Left lung (tissue), 10 donors: ENCODE data around the gene SLC26A2. TPM values are rescaled to one million over a fixed set of nuclear protein-coding genes. Genes with fewer than 3 reads are reported as not detected.

Experiments used
- ATAC-seq: fragments of 200-7000 bp; cut with Tn5 transposase; one replicate; pipeline ENCODE4 v1.9.1; 2020; ENCODE audit warnings: moderate library complexity
- DNase-seq, 4 donors: peaks; one replicate each; pipeline ENCODE4 v3.0.0-alpha.2; 2013 to 2020
- H3K27ac ChIP-seq, 2 donors: fragments of 200-600 bp; sonication (generic) in 1 of 2; one replicate each; pipeline versions ENCODE4 v1.5.0 to v1.8.0; 2020 to 2021
- H3K27me3 ChIP-seq, 2 donors: fragments of 200-600 bp; sonication (generic) in 1 of 2; one replicate each; pipeline versions ENCODE4 v1.5.0 to v1.8.0; 2020 to 2021
- H3K36me3 ChIP-seq, 2 donors: fragments of 200-600 bp; sonication (generic) in 1 of 2; one replicate each; pipeline versions ENCODE4 v1.5.0 to v1.8.0; 2020 to 2021
- H3K4me1 ChIP-seq, 2 donors: fragments of 200-600 bp; one replicate each; pipeline ENCODE4 v1.8.0; 2021
- H3K4me3 ChIP-seq, 2 donors: fragments of 200-600 bp; sonication (generic) in 1 of 2; one replicate each; pipeline versions ENCODE4 v1.5.0 to v1.8.0; 2020 to 2021; ENCODE audit warnings: mild to moderate bottlenecking in 1 of 2
- H3K9me3 ChIP-seq, 2 donors: fragments of 200-600 bp; sonication (generic) in 1 of 2; one replicate each; pipeline versions ENCODE4 v1.5.0 to v1.8.0; 2020 to 2021
- intact Hi-C, 2 donors: fragments of 100-400 bp; cut with DNase I; formaldehyde crosslinking; loops; one replicate each; pipeline versions ENCODE4 v1.11.2 to v1.14.2; 2022
- polyA plus RNA-seq, 6 donors: library from polyadenylated mRNA; unstranded; fragments of 120-200 nt; gene quantifications; one replicate each; pipeline ENCODE4 v1.2.1, GENCODE V29; 2013; ENCODE audit not compliant: insufficient read length in 6 of 6
- total RNA-seq, 2 donors: library from RNA; stranded (reverse); fragmentation: NEBNext Ultra II Directional; extraction: Animal tissue kit (Norgen Biotek cat#: 25700); gene quantifications; one replicate each; pipeline ENCODE4 v1.2.1, GENCODE V29; 2021
- TF ChIP-seq, protein P1 (sequence below), 2 donors: fragments of 200-600 bp; sonication (generic) in 1 of 2; IDR thresholded peaks; one replicate each; pipeline versions ENCODE4 v1.5.0 to v1.8.0; 2021; ENCODE audit warnings: antibody characterized with exemption in 2 of 2
- donor health status: DM: no; HTN: yes; CAD: no.
- donor health status: DM: no; HTN: no; CAD: no.

The SLC26A2 gene
- total and polyA plus RNA-seq, 8 donors: 14.3 to 23.6 (median 21.6) TPM

DNA sequence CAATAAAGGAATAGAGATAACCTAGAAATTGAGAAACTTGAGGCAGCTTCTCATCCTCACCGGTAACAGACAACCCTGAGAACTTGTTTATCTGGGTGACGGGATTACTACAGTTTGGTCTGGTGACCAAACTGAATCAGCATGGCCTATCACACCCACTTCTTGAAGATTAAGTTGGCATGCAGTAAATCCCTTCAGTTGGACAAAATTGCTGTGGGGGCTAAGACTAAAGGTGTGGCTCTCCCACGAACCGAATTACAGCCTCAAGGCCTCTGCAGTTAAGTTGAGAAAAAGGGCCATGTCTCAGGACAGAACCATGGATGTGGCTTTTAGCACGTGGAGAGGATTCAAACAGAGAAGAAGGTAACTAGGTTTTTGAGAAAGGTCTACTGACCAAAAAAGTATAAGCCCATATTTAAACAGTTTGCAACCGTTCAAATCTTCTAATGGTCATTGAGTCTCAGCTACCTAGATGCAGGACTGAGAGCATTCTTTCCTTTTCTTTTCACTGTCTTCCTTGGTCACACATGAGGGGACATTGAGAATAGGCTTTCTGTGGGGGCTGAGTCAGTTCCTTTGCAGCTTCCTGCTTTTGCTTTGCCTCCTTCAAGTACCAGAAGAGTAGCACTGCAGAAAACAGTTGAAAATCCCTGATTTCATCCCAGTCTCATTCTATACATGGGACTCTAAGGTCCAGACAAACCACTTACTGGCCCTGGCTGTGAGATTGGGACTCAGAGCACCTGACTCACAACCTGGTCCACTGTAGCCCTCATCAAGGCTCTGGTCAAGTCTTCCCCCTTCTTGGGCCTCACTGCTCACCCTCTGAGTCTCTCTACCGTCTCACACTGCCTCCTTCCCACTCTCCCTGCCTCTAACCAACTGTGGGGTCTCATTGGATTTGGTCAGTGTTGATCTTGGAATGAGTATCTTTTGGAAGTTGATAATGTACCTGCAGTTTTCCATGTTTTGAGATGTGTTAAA lies 46.8 kb upstream of the SLC26A2 start:
- ATAC-seq (no peak), DNase-seq (no peak)
- no peaks in the 10 kb centered on the region for H3K36me3 ChIP-seq
- peaks cover 0 to 4% of the 10 kb centered on the region in 2 donors for H3K4me1 ChIP-seq
- TF ChIP-seq, protein P1, sequence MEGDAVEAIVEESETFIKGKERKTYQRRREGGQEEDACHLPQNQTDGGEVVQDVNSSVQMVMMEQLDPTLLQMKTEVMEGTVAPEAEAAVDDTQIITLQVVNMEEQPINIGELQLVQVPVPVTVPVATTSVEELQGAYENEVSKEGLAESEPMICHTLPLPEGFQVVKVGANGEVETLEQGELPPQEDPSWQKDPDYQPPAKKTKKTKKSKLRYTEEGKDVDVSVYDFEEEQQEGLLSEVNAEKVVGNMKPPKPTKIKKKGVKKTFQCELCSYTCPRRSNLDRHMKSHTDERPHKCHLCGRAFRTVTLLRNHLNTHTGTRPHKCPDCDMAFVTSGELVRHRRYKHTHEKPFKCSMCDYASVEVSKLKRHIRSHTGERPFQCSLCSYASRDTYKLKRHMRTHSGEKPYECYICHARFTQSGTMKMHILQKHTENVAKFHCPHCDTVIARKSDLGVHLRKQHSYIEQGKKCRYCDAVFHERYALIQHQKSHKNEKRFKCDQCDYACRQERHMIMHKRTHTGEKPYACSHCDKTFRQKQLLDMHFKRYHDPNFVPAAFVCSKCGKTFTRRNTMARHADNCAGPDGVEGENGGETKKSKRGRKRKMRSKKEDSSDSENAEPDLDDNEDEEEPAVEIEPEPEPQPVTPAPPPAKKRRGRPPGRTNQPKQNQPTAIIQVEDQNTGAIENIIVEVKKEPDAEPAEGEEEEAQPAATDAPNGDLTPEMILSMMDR (IDR thresholded peaks at IDR 0.05): no peak
- no peaks in the 10 kb centered on the region for H3K9me3 ChIP-seq
- H3K4me3 ChIP-seq: no peak overlapping the region
- H3K27ac ChIP-seq: no peak overlapping the region
- H3K27me3 ChIP-seq: no peaks in the 10 kb centered on the region
- intact Hi-C loops: no loop called here

DNA sequence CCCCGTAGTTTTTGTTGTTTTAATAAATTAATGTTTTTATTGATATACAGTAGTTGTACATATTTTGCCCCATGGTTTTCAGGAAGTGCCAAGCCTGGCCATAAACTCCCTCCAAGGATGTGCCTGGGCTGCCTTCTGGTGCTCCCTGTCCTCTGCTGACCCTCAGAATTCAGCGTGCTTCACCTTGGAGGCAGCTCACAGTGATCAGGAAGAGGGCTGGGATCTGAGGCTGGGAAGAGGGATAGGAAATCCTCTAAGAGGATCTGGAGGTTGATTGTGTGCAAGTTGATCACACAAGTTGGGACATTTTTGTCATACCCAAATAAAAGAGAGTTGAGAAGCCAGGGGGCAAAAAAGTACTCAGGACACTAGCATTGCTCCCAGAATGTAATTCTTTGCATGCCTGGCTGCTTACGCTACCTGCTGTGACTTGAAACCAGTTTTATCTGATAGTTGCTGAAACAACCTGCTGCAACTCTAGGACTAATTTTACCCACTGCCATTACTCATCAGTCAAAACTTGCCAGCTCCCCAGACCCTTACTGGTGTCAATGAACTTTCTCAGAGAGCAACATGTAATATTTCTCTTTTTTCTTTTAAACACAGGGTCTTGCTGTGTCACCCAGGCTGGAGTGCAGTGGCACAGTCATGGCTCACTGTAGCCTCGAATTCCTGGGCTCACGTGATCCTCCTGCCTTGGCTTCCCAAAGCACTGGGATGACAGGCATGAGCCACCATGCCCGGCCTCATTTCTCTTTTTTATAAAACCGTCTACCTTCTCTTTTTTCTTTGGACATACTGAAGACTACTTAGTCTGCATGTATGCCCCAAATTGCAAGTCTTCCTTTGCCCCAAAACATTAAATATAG lies 44.9 kb upstream of the SLC26A2 start:
- H3K4me3 ChIP-seq: no peak overlapping the region
- DNase-seq (no peak), ATAC-seq (no peak)
- no peaks in the 10 kb centered on the region for H3K36me3 ChIP-seq
- intact Hi-C loops: no loop called here
- TF ChIP-seq, protein P1 (IDR thresholded peaks at IDR 0.05): no peak
- no peaks in the 10 kb centered on the region for H3K9me3 ChIP-seq
- H3K27ac ChIP-seq: no peak overlapping the region
- H3K4me1 ChIP-seq: peaks cover 0 to 4% of the 10 kb centered on the region in 2 donors
- H3K27me3 ChIP-seq: no peaks in the 10 kb centered on the region

DNA sequence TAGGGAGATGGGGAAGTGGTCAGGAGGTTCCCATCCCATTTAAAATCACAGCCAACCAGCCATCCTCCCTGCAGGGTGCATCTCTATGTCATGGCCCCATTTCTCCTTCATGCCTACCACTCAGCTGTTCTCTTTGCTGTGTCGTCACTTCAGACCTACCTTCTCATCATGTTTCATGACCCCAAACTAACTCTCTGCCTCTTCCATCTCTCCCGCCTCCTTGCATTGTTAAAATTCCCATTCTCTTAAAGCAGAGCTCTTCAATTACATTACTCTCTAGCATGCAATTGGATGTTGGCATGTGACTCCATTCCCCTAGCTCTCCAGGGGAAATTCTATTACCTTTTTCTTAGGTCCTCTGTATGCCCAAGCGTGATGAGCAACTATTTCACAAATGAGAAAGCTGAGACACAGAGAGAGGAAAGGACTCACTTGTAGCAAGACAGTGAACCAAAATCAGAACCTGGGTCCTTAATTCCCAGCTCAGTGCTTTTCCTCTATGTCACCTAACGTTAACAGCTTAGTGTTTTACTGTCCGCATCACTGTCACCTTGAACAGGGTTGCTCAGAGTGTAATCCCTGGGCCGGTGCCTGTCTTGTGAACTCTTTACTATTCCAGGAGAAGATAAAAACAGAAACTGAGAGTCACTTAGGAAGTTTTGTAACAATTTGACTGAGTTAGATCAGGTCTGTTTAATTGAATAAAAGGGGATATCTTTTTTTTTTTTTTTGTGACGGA lies 44.1 kb upstream of the SLC26A2 start:
- H3K9me3 ChIP-seq: no peaks in the 10 kb centered on the region
- DNase-seq (no peak), ATAC-seq (no peak)
- intact Hi-C loops: no loop called here
- H3K27ac ChIP-seq: no peak overlapping the region
- no peaks in the 10 kb centered on the region for H3K27me3 ChIP-seq
- no peaks in the 10 kb centered on the region for H3K36me3 ChIP-seq
- TF ChIP-seq, protein P1 (IDR thresholded peaks at IDR 0.05): no peak
- no peak overlapping the region for H3K4me3 ChIP-seq
- H3K4me1 ChIP-seq: peaks cover 0 to 4% of the 10 kb centered on the region in 2 donors

DNA sequence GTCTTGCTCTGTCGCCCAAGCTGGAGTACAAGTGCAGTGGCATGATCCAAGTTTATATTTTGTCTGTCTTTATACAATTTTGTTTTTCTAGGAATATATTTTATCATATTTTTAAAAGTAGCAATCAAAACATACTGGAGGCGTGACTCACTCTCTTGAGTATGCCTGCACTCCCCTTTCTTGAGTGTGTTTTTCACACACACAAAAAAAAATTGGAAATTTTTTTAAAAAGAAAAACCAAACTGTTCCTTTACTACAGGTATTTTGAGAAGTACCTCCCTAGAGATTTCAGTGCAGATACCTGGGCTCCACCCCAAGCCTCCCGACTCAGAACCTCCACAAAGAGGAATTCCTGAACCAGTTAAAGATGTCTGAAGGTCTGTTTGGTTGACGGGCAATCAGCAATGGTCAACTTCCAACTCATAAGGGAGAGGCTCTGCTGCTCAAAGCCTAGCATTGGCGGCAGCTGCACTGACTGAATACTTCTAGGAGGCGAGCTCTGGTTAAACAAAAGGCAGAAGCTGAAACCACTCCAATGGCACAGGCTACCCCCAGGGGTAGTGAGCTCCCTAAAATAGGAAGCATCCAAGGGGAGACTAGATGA lies 43.4 kb upstream of the SLC26A2 start:
- intact Hi-C loops: no loop called here
- no peak overlapping the region for H3K4me3 ChIP-seq
- H3K4me1 ChIP-seq: peaks cover 0 to 4% of the 10 kb centered on the region in 2 donors
- no peaks in the 10 kb centered on the region for H3K27me3 ChIP-seq
- no peaks in the 10 kb centered on the region for H3K9me3 ChIP-seq
- DNase-seq (no peak), ATAC-seq (peak; percentile 54)
- no peaks in the 10 kb centered on the region for H3K36me3 ChIP-seq
- no peak overlapping the region for H3K27ac ChIP-seq
- TF ChIP-seq, protein P1 (IDR thresholded peaks at IDR 0.05): no peak
